Retinal pigment epithelial cell (primary cell): ENCODE results near the gene DYNLL2.
"Not testable (repeated sequence)": the region's sequence is repeated elsewhere in the genome, so short reads cannot be mapped to it uniquely, and the experiment has no call there.

Source experiments
- DNase-seq: peaks from one replicate; pipeline ENCODE4 v3.0.0-alpha.2; 2010; ENCODE audit warnings: low read depth
- H3K4me3 ChIP-seq: 2 replicates; pipeline ENCODE4 v1.5.1; 2011; ENCODE audit warnings: mild to moderate bottlenecking, low read length, control low read depth, moderate library complexity
- CTCF ChIP-seq: conservative IDR thresholded peaks from 2 replicates; pipeline ENCODE4 v1.5.1; 2011; ENCODE audit warnings: low read depth, low read length, control low read depth, inconsistent platforms

The DYNLL2 gene

GRCh38 chr17:58092101-58092796 is 9.0 kb downstream of the DYNLL2 start:
- no peak for DNase-seq
- TF ChIP-seq CTCF: no peak
- no peak overlapping the region for H3K4me3 ChIP-seq

GRCh38 chr17:58092797-58093385 is 9.7 kb downstream of the DYNLL2 start:
- H3K4me3 ChIP-seq: no peak overlapping the region
- no peak for TF ChIP-seq CTCF
- DNase-seq: no peak

DNA sequence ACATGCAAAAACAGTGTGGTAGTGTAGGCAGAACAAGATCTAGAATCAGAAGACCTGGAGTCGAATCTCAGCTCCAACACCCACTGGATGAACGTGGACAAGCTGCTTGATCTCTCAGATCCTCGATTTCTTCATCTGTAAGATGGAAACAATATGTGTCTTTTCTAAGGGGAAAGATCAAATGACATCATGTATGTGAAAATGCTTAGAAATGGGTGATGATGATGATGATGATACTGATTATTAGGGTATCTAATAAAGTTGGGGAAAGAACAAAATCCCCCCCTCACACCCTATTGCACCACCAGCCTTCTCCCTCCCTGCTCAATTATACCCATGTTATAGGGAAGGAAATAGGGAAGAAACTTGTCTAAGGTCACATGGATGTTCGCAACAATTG is 10.9 kb downstream of the DYNLL2 start:
- no peak for DNase-seq
- TF ChIP-seq CTCF: no peak
- H3K4me3 ChIP-seq: no peak overlapping the region

- H3K4me3 ChIP-seq: no peak overlapping the region
- DNase-seq: no peak
- no peak for TF ChIP-seq CTCF
These were observed 13.7 kb downstream of the DYNLL2 start for GRCh38 chr17:58096892-58097291.

DNA sequence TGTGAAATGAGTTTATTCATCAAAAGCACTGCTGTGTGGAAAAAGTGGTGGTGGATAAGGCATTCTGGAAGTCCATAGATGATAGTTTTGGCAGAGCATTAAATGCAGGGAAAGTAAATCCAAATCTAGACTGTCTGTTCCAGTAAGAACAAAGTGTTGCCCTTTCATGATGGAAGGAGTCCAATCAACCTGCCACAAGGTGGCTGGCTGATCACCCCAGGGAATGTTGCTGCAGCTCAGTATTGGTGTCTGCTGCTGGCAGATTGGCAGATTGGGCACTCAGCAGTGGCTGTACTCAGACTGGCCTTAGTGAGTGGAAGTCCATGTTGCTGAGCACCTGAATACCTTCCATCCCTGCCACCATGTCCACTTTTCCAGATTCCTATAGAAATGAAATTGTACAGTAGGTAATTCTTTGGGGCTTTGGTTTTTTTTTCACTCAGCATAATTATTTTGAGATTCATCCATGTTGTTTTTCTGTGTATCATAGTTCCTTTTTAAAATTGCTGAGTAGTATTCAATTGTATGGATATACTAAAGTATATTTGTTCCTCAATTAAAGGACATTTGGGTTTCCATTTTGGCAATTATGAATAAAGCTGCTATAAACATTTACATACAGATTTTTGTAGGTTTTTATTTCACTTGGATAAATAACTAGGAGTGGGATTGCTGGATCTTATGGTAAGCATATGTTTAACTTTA is 14.3 kb downstream of the DYNLL2 start:
- H3K4me3 ChIP-seq: no peak overlapping the region
- DNase-seq: no peak
- TF ChIP-seq CTCF: no peak

DNA sequence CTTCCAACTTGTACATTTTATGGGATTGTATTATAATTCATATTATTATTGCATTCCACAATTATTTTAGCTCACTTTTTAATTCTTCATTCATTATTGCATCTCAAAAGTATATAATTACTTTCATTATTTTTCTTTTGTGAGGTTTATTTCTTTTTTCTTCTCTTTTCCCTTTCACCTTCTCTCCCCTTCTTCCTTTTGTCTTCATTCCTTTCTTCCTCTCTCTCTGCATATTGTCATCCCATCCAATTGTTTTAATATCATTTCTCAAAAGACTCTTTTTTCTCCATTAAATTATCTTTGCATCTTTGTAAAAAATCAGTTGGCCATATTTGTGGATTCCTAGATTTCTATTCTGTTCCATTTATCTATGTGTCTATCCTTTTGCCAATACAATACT is 17.3 kb downstream of the DYNLL2 start:
- H3K4me3 ChIP-seq: no peak overlapping the region
- no peak for DNase-seq
- TF ChIP-seq CTCF: no peak

- H3K4me3 ChIP-seq, DNase-seq: not testable (repeated sequence)
These were observed 18.7 kb downstream of the DYNLL2 start for GRCh38 chr17:58101898-58102297.
